Measurements from ENCODE around the gene BAZ2B.

DNA sequence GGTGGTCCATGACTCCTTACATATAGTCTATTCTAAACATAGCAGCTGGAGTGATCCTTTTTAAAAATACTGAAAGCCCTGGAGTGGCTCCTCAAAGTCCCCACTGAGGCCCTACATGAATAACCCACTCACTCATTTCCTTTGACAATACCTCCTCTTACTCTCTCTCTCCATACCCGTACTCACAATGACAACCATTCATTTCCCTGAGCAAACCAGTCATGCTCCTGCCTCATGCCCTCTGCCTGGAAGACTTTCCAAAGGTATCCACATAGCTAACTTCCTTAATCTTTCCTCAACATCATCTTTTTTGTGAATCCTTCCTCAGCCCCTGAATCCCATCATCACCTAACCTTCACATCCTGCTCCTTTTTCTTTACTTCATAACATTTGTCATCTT, 102.6 kb downstream of the BAZ2B start:
- TF ChIP-seq ZNF274 (IDR thresholded peaks at IDR 0.05; ENCODE audit: borderline replicate concordance, low read depth, low read length) (no peak), CEBPG (CRISPR knock-in tag; IDR thresholded peaks at IDR 0.05) (no peak), CEBPG (tag; conservative IDR thresholded peaks at IDR 0.05 in 1 of 2, IDR thresholded peaks at IDR 0.05 in 1 of 2) (no peak), EZH2 (IDR thresholded peaks at IDR 0.05; ENCODE audit: borderline replicate concordance, low read depth, low read length) (no peak), MTA1 (IDR thresholded peaks at IDR 0.05; ENCODE audit: borderline replicate concordance) (no peak)
- TF ChIP-seq, protein P1, sequence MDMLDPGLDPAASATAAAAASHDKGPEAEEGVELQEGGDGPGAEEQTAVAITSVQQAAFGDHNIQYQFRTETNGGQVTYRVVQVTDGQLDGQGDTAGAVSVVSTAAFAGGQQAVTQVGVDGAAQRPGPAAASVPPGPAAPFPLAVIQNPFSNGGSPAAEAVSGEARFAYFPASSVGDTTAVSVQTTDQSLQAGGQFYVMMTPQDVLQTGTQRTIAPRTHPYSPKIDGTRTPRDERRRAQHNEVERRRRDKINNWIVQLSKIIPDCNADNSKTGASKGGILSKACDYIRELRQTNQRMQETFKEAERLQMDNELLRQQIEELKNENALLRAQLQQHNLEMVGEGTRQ (CRISPR knock-in tag; IDR thresholded peaks at IDR 0.05): no peak

Measured in K562 (cell line).